Measurements from ENCODE around the gene GALNT3. TPM values are rescaled to one million over a fixed set of nuclear protein-coding genes. Genes with fewer than 3 reads are reported as not detected.

Gene GALNT3
- total RNA-seq, 1 experiment from 2014 or later = 18.5 TPM

DNA sequence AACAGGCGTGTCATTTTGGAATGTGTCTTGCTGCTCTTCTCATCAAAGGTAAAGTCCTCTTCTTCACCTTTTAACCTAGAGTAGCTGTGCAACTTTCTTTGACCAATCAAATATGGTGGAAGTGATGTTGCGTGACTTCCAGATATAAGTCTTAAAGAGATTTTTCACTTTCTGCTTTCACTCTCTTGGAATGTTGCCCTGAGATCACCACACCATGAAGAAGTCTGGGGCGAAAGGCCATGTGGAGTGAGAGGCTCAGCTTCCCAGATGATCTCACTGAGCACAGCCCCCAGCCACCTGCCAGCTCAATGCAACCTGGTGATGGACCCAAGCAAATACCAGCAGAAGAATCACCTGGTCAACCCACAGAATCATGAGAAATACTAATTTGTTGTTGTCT, 7.1 kb upstream of the GALNT3 start:
- WGBS (ENCODE audit: extremely low coverage, insufficient read length, low lambda C conversion rate) = no CpG with 5 or more reads among the region's 3 CpGs
- Histone ChIP-seq H3K4ac (ENCODE audit: low read depth, low read length) (no peak overlapping the region), H2BK5ac (ENCODE audit: insufficient read length, low read length) (no peak overlapping the region), H3K9ac (ENCODE audit: extremely low read depth, insufficient read length, low read length) (no peak overlapping the region), H3K27ac (ENCODE audit: insufficient read length, low read depth, low read length) (no peak overlapping the region), H2BK15ac (ENCODE audit: low read depth, low read length) (no peak overlapping the region), H4K20me1 (ENCODE audit: control insufficient read depth, insufficient read depth, insufficient read length) (no peaks in the 10 kb centered on the region), H2BK12ac (ENCODE audit: insufficient read length, low read depth, low read length) (no peak overlapping the region), H2BK20ac (ENCODE audit: low read depth, low read length, poor library complexity, severe bottlenecking) (no peak overlapping the region), H3K23ac (ENCODE audit: insufficient read length, low read depth, low read length) (no peak overlapping the region), H3K23me2 (ENCODE audit: insufficient read length, low read depth, low read length, poor library complexity, severe bottlenecking) (no peaks in the 10 kb centered on the region), H2BK120ac (ENCODE audit: low read depth, low read length, poor library complexity, severe bottlenecking) (no peak overlapping the region), H3K4me2 (ENCODE audit: insufficient read depth, insufficient read length, low read length) (no peak overlapping the region), H2AFZ (ENCODE audit: low read length) (no peak overlapping the region), H3K14ac (ENCODE audit: insufficient read depth, low read length) (no peak overlapping the region), H4K5ac (ENCODE audit: insufficient read length, low read depth, low read length) (no peak overlapping the region), H2AK5ac (ENCODE audit: insufficient read length, low read length) (no peak overlapping the region), H3K27me3 (ENCODE audit: insufficient read depth, low read length) (no peaks in the 10 kb centered on the region), H3K79me2 (ENCODE audit: insufficient read depth, low read length) (no peaks in the 10 kb centered on the region), H3K4me1 (ENCODE audit: insufficient read depth, low read length) (no peaks in the 10 kb centered on the region), H3K79me1 (ENCODE audit: insufficient read depth, low read depth, low read length, poor library complexity, severe bottlenecking) (no peaks in the 10 kb centered on the region), H4K91ac (ENCODE audit: insufficient read length, low read depth, low read length) (no peak overlapping the region), H3K56ac (ENCODE audit: insufficient read length, low read depth, low read length) (no peak overlapping the region), H3T11ph (ENCODE audit: low read length) (no peak overlapping the region), H4K8ac (replicated peaks; ENCODE audit: insufficient read length, low read depth, low read length) (no peak overlapping the region), H3K9me3 (ENCODE audit: control insufficient read depth, low read depth, low read length) (no peaks in the 10 kb centered on the region), H3K18ac (ENCODE audit: insufficient read length, low read depth, low read length) (no peak overlapping the region)
- Mint-ChIP-seq H3K9me3 (peaks cover 0 to 4% of the 10 kb centered on the region in 2 experiments; a peak in 1 of 5 replicates), H3K36me3 (ENCODE audit: insufficient read depth in 1 of 3, low read depth in 3 of 3) (peaks cover 6 to 25% (median 18%) of the 10 kb centered on the region in 3 experiments; a peak in 6 of 7 replicates), H3K27ac (no peak overlapping the region; a peak in 1 of 7 replicates), H3K27me3 (ENCODE audit: low read depth) (no peaks in the 10 kb centered on the region), H3K4me1 (peaks cover 18 to 19% of the 10 kb centered on the region in 2 experiments), H3K4me3 (no peak overlapping the region)
- DNase-seq = no peak
- TF ChIP-seq, protein P1, sequence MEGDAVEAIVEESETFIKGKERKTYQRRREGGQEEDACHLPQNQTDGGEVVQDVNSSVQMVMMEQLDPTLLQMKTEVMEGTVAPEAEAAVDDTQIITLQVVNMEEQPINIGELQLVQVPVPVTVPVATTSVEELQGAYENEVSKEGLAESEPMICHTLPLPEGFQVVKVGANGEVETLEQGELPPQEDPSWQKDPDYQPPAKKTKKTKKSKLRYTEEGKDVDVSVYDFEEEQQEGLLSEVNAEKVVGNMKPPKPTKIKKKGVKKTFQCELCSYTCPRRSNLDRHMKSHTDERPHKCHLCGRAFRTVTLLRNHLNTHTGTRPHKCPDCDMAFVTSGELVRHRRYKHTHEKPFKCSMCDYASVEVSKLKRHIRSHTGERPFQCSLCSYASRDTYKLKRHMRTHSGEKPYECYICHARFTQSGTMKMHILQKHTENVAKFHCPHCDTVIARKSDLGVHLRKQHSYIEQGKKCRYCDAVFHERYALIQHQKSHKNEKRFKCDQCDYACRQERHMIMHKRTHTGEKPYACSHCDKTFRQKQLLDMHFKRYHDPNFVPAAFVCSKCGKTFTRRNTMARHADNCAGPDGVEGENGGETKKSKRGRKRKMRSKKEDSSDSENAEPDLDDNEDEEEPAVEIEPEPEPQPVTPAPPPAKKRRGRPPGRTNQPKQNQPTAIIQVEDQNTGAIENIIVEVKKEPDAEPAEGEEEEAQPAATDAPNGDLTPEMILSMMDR (conservative IDR thresholded peaks at IDR 0.05) = no peak

Data from H9 (cell line).